ENCODE data around the gene TMEM11.
"Not testable (repeated sequence)": the region's sequence is repeated elsewhere in the genome, so short reads cannot be mapped to it uniquely, and the experiment has no call there.

The TMEM11 gene

GRCh38 chr17:21242026-21242697 is 28.2 kb upstream of the TMEM11 start:
- DNase-seq: no peak

GRCh38 chr17:21241564-21241963 is 27.6 kb upstream of the TMEM11 start:
- no peak for DNase-seq

GRCh38 chr17:21240369-21241055 is 26.6 kb upstream of the TMEM11 start:
- DNase-seq: no peak

- DNase-seq: no peak
Measured at GRCh38 chr17:21239680-21240368, 25.9 kb upstream of the TMEM11 start.

GRCh38 chr17:21235921-21236320 is 22.0 kb upstream of the TMEM11 start:
- no peak for DNase-seq

- no peak for DNase-seq
Measured at GRCh38 chr17:21233581-21234347, 19.8 kb upstream of the TMEM11 start.

- DNase-seq: no peak
Measured at GRCh38 chr17:21232033-21232749, 18.2 kb upstream of the TMEM11 start.

GRCh38 chr17:21231533-21231932 is 17.6 kb upstream of the TMEM11 start:
- no peak for DNase-seq

- DNase-seq: no peak
Measured at GRCh38 chr17:21228845-21229244, 14.9 kb upstream of the TMEM11 start.

- no peak for DNase-seq
Measured at GRCh38 chr17:21228111-21228510, 14.2 kb upstream of the TMEM11 start.

- DNase-seq: not testable (repeated sequence)
Measured at GRCh38 chr17:21227277-21227676, 13.3 kb upstream of the TMEM11 start.

- no peak for DNase-seq
Measured at GRCh38 chr17:21223086-21223485, 9.1 kb upstream of the TMEM11 start.

GRCh38 chr17:21218831-21219380 is 4.9 kb upstream of the TMEM11 start:
- DNase-seq: no peak

GRCh38 chr17:21218101-21218500 is 4.1 kb upstream of the TMEM11 start:
- no peak for DNase-seq

- DNase-seq: no peak
Measured at GRCh38 chr17:21217346-21217745, 3.4 kb upstream of the TMEM11 start.

- DNase-seq: no peak
Measured at GRCh38 chr17:21215935-21216334, 2.0 kb upstream of the TMEM11 start.

GRCh38 chr17:21214777-21215541 is 998 bp upstream of the TMEM11 start:
- DNase-seq: no peak

- DNase-seq: peak; percentile 80
Measured at GRCh38 chr17:21213638-21214014, 335 bp downstream of the TMEM11 start.

GRCh38 chr17:21212826-21213637 is 929 bp downstream of the TMEM11 start:
- DNase-seq: no peak

- no peak for DNase-seq
Measured at GRCh38 chr17:21211825-21212479, 2.0 kb downstream of the TMEM11 start.

All from NCI-H748 treated with DMSO at 0.1 percent for 48 hours (cell line).